Measurements from ENCODE around the gene CIT. TPM values are rescaled to one million over a fixed set of nuclear protein-coding genes. Genes with fewer than 3 reads are reported as not detected.

The CIT gene
- total and polyA plus RNA-seq, 4 donors: 0.31 to 24.7 (median 1.8) TPM

DNA sequence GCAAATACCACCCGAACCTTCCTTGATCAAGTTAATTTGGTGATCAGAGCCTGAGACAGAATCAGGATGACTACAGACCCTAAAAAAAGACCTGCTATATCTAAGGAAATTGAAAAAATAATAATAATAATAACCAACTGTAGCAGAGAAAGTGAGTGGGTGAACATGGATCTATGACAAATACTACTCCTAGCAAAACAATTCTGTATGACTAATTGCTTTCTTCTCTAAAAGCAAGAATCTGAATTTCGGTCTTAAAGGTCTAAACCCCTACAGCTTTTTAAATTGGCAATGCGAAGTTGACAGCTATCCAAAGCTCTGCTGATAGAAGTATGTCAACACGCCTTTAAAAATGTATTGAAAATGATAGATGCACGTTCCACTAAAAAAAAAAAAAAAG is 107.0 kb downstream of the CIT start:
- Histone ChIP-seq H3K27me3 (ENCODE audit: control insufficient read depth in 4 of 4, insufficient read depth in 4 of 4, low read length in 3 of 4) (no peaks in the 10 kb centered on the region), H3K9ac (ENCODE audit: low read depth in 1 of 2, low read length in 2 of 2) (no peak overlapping the region), H3K36me3 (ENCODE audit: control insufficient read depth in 4 of 4, insufficient read depth in 3 of 4, low read depth in 1 of 4, low read length in 3 of 4) (no peaks in the 10 kb centered on the region), H3K4me3 (ENCODE audit: low read depth in 1 of 3, low read length in 3 of 3) (no peak overlapping the region), H3K9me3 (ENCODE audit: control insufficient read depth in 4 of 4, low read length in 3 of 4) (no peaks in the 10 kb centered on the region), H3K27ac (ENCODE audit: low read depth in 1 of 2, low read length in 2 of 2) (no peak overlapping the region), H3K4me1 (ENCODE audit: control insufficient read depth in 4 of 4, insufficient read depth in 4 of 4, low read length in 3 of 4) (no peaks in the 10 kb centered on the region)
- WGBS: 94% methylated on average over 5 of the region's 5 CpGs
- TF ChIP-seq, protein P1, sequence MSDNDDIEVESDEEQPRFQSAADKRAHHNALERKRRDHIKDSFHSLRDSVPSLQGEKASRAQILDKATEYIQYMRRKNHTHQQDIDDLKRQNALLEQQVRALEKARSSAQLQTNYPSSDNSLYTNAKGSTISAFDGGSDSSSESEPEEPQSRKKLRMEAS (IDR thresholded peaks at IDR 0.05): no peak
- DNase-seq (ENCODE audit: low spot score): no peak

DNA sequence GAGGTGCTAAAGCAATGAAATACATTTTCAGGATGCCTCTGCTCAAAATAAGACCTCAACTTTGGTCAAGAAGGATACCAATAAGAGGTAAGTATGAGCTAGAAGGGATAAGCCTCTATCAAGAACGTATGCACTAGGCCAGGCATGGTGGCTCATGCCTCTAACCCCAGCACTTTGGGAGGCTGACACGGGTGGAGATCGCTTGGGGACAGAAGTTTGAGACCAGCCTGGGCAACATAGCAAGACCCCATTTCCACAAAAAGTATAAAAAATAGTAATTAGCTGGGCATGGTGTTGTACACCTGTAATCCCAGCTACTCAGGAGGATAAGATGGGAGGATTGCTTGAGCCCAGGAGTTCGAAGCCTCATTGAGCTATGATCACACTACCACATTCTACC is 114.5 kb downstream of the CIT start:
- no peaks in the 10 kb centered on the region for H3K36me3 ChIP-seq (ENCODE audit: control insufficient read depth in 4 of 4, insufficient read depth in 3 of 4, low read depth in 1 of 4, low read length in 3 of 4)
- WGBS: 97% methylated on average over 4 of the region's 4 CpGs
- H3K27ac ChIP-seq (ENCODE audit: low read depth in 1 of 2, low read length in 2 of 2): no peak overlapping the region
- no peak overlapping the region for H3K9ac ChIP-seq (ENCODE audit: low read depth in 1 of 2, low read length in 2 of 2)
- TF ChIP-seq JUND (IDR thresholded peaks at IDR 0.05): no peak
- TF ChIP-seq FOXA2 (IDR thresholded peaks at IDR 0.05): no peak
- no peak for TF ChIP-seq GABPA (IDR thresholded peaks at IDR 0.05 in 1 of 2, conservative IDR thresholded peaks at IDR 0.05 in 1 of 2)
- TF ChIP-seq, protein P2, sequence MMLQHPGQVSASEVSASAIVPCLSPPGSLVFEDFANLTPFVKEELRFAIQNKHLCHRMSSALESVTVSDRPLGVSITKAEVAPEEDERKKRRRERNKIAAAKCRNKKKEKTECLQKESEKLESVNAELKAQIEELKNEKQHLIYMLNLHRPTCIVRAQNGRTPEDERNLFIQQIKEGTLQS (IDR thresholded peaks at IDR 0.05): no peak
- no peak for TF ChIP-seq EGR1 (IDR thresholded peaks at IDR 0.05; ENCODE audit: low read depth in 2 of 2)
- TF ChIP-seq, protein P3, sequence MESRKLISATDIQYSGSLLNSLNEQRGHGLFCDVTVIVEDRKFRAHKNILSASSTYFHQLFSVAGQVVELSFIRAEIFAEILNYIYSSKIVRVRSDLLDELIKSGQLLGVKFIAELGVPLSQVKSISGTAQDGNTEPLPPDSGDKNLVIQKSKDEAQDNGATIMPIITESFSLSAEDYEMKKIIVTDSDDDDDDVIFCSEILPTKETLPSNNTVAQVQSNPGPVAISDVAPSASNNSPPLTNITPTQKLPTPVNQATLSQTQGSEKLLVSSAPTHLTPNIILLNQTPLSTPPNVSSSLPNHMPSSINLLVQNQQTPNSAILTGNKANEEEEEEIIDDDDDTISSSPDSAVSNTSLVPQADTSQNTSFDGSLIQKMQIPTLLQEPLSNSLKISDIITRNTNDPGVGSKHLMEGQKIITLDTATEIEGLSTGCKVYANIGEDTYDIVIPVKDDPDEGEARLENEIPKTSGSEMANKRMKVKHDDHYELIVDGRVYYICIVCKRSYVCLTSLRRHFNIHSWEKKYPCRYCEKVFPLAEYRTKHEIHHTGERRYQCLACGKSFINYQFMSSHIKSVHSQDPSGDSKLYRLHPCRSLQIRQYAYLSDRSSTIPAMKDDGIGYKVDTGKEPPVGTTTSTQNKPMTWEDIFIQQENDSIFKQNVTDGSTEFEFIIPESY (IDR thresholded peaks at IDR 0.05): no peak
- no peak for TF ChIP-seq TAF1 (conservative IDR thresholded peaks at IDR 0.05)
- TF ChIP-seq, protein P1 (IDR thresholded peaks at IDR 0.05): no peak
- TF ChIP-seq FOXA1 (IDR thresholded peaks at IDR 0.05): no peak
- TF ChIP-seq NR2F2 (IDR thresholded peaks at IDR 0.05): no peak
- no peak for TF ChIP-seq RXRA (IDR thresholded peaks at IDR 0.05)
- TF ChIP-seq, protein P4, sequence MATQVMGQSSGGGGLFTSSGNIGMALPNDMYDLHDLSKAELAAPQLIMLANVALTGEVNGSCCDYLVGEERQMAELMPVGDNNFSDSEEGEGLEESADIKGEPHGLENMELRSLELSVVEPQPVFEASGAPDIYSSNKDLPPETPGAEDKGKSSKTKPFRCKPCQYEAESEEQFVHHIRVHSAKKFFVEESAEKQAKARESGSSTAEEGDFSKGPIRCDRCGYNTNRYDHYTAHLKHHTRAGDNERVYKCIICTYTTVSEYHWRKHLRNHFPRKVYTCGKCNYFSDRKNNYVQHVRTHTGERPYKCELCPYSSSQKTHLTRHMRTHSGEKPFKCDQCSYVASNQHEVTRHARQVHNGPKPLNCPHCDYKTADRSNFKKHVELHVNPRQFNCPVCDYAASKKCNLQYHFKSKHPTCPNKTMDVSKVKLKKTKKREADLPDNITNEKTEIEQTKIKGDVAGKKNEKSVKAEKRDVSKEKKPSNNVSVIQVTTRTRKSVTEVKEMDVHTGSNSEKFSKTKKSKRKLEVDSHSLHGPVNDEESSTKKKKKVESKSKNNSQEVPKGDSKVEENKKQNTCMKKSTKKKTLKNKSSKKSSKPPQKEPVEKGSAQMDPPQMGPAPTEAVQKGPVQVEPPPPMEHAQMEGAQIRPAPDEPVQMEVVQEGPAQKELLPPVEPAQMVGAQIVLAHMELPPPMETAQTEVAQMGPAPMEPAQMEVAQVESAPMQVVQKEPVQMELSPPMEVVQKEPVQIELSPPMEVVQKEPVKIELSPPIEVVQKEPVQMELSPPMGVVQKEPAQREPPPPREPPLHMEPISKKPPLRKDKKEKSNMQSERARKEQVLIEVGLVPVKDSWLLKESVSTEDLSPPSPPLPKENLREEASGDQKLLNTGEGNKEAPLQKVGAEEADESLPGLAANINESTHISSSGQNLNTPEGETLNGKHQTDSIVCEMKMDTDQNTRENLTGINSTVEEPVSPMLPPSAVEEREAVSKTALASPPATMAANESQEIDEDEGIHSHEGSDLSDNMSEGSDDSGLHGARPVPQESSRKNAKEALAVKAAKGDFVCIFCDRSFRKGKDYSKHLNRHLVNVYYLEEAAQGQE (IDR thresholded peaks at IDR 0.05): no peak
- DNase-seq (ENCODE audit: low spot score): no peak
- H3K4me3 ChIP-seq (ENCODE audit: low read depth in 1 of 3, low read length in 3 of 3): no peak overlapping the region
- H3K4me1 ChIP-seq (ENCODE audit: control insufficient read depth in 4 of 4, insufficient read depth in 4 of 4, low read length in 3 of 4): no peaks in the 10 kb centered on the region
- no peaks in the 10 kb centered on the region for H3K9me3 ChIP-seq (ENCODE audit: control insufficient read depth in 4 of 4, low read length in 3 of 4)
- H3K27me3 ChIP-seq (ENCODE audit: control insufficient read depth in 4 of 4, insufficient read depth in 4 of 4, low read length in 3 of 4): no peaks in the 10 kb centered on the region

DNA sequence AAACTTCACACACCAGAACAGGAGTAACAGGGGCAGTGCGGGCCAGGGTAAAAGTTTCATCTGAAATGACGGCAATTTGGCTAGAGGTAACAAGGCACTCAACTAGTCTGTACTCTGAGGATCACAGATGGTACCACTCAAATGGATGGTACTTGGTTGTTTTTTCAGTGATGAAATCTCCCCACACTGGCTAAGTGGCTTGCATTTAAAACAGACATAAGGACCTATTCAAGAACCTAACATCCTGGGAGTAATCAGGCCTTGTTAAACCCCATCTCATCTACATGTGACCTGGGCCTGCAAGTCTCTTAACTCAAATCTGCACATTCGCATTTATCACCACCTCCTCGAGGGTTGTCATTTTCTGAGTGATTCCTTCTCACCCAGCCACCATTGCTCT is 118.4 kb downstream of the CIT start:
- 97% methylated on average over 4 of the region's 4 CpGs for WGBS
- no peak for DNase-seq (ENCODE audit: low spot score)

More for the DNA sequence above, 118.4 kb downstream of the CIT start:
- Histone ChIP-seq H3K27ac (ENCODE audit: low read depth in 1 of 2, low read length in 2 of 2) (no peak overlapping the region), H3K9me3 (ENCODE audit: control insufficient read depth in 4 of 4, low read length in 3 of 4) (no peaks in the 10 kb centered on the region), H3K27me3 (ENCODE audit: control insufficient read depth in 4 of 4, insufficient read depth in 4 of 4, low read length in 3 of 4) (no peaks in the 10 kb centered on the region), H3K4me1 (ENCODE audit: control insufficient read depth in 4 of 4, insufficient read depth in 4 of 4, low read length in 3 of 4) (no peaks in the 10 kb centered on the region), H3K9ac (ENCODE audit: low read depth in 1 of 2, low read length in 2 of 2) (no peak overlapping the region), H3K4me3 (ENCODE audit: low read depth in 1 of 3, low read length in 3 of 3) (no peak overlapping the region), H3K36me3 (ENCODE audit: control insufficient read depth in 4 of 4, insufficient read depth in 3 of 4, low read depth in 1 of 4, low read length in 3 of 4) (no peaks in the 10 kb centered on the region)
- TF ChIP-seq GABPA (IDR thresholded peaks at IDR 0.05 in 1 of 2, conservative IDR thresholded peaks at IDR 0.05 in 1 of 2) (no peak), RXRA (IDR thresholded peaks at IDR 0.05) (no peak), SP1 (IDR thresholded peaks at IDR 0.05) (no peak), NR2F2 (IDR thresholded peaks at IDR 0.05) (no peak), YY1 (IDR thresholded peaks at IDR 0.05) (no peak), EGR1 (IDR thresholded peaks at IDR 0.05; ENCODE audit: low read depth in 2 of 2) (no peak), TAF1 (conservative IDR thresholded peaks at IDR 0.05) (no peak), HNF4G (IDR thresholded peaks at IDR 0.05) (no peak), JUND (IDR thresholded peaks at IDR 0.05) (no peak), RAD21 (IDR thresholded peaks at IDR 0.05) (no peak), FOXA2 (IDR thresholded peaks at IDR 0.05) (no peak), FOXA1 (IDR thresholded peaks at IDR 0.05) (no peak)
- TF ChIP-seq, protein P2 (IDR thresholded peaks at IDR 0.05): no peak
- TF ChIP-seq, protein P1 (IDR thresholded peaks at IDR 0.05): no peak
- TF ChIP-seq, protein P4 (IDR thresholded peaks at IDR 0.05): no peak
